Ishikawa (cell line): ENCODE results near the gene HOXA3.

Experiments
- CEBPB ChIP-seq: IDR thresholded peaks from 2 replicates; pipeline ENCODE4 v1.6.1; 2012
- CREB1 ChIP-seq: IDR thresholded peaks from 2 replicates; pipeline ENCODE4 v1.6.1; 2012; ENCODE audit warnings: low read depth
- EGR1 ChIP-seq: IDR thresholded peaks from 2 replicates; pipeline ENCODE4 v1.6.1; 2012
- EP300 ChIP-seq: IDR thresholded peaks from 2 replicates; pipeline ENCODE4 v1.6.1; 2012; ENCODE audit warnings: borderline replicate concordance
- FOXM1 ChIP-seq: IDR thresholded peaks from 2 replicates; pipeline ENCODE4 v1.6.1; 2012; ENCODE audit warnings: low read depth, borderline replicate concordance
- MAX ChIP-seq: IDR thresholded peaks from 2 replicates; pipeline ENCODE4 v1.6.1; 2012
- NFIC ChIP-seq: IDR thresholded peaks from 2 replicates; pipeline ENCODE4 v1.6.1; 2012
- RAD21 ChIP-seq: IDR thresholded peaks from 2 replicates; pipeline ENCODE4 v1.6.1; 2012; ENCODE audit warnings: low read depth
- REST ChIP-seq: IDR thresholded peaks from 2 replicates; pipeline ENCODE4 v1.6.1; 2012; ENCODE audit warnings: low read depth, mild to moderate bottlenecking
- TAF1 ChIP-seq: IDR thresholded peaks from 2 replicates; pipeline ENCODE4 v1.6.1; 2012; ENCODE audit warnings: low read depth, mild to moderate bottlenecking
- TCF12 ChIP-seq: IDR thresholded peaks from 2 replicates; pipeline ENCODE4 v1.6.1; 2012; ENCODE audit warnings: low read depth
- TEAD4 ChIP-seq: IDR thresholded peaks from 2 replicates; pipeline ENCODE4 v1.6.1; 2012
- USF1 ChIP-seq: IDR thresholded peaks from 2 replicates; pipeline ENCODE4 v1.6.1; 2012
- YY1 ChIP-seq: IDR thresholded peaks from 2 replicates; pipeline ENCODE4 v1.6.1; 2012; ENCODE audit warnings: low read depth
- ZBTB7A ChIP-seq: IDR thresholded peaks from 2 replicates; pipeline ENCODE4 v1.6.1; 2012; ENCODE audit warnings: low read depth

Gene HOXA3

GRCh38 chr7:27065709-27066108 lies 86.7 kb downstream of the HOXA3 start:
- TF ChIP-seq USF1 = peak; percentile 38; the same call in 1 of the 2 replicates
- no peak for TF ChIP-seq TAF1

GRCh38 chr7:27064661-27065060 lies 87.7 kb downstream of the HOXA3 start:
- no peak for TF ChIP-seq EGR1
- TF ChIP-seq TEAD4 = no peak
- TF ChIP-seq TAF1 = no peak
- TF ChIP-seq NFIC = no peak
- TF ChIP-seq EP300 = no peak
- TF ChIP-seq FOXM1 = no peak
- TF ChIP-seq USF1 = no peak
- TF ChIP-seq YY1 = no peak
- no peak for TF ChIP-seq CREB1
- no peak for TF ChIP-seq CEBPB
- TF ChIP-seq RAD21 = no peak
- no peak for TF ChIP-seq TCF12
- no peak for TF ChIP-seq MAX
- TF ChIP-seq ZBTB7A = no peak
- TF ChIP-seq REST = no peak

- no peak for TF ChIP-seq USF1
Measured at GRCh38 chr7:27064159-27064558, 88.2 kb downstream of the HOXA3 start.

- TF ChIP-seq NFIC = no peak
- TF ChIP-seq TEAD4 = no peak
- TF ChIP-seq CEBPB = no peak
- no peak for TF ChIP-seq TCF12
- no peak for TF ChIP-seq FOXM1
- no peak for TF ChIP-seq TAF1
- TF ChIP-seq YY1 = no peak
- no peak for TF ChIP-seq USF1
- TF ChIP-seq RAD21 = no peak
- TF ChIP-seq MAX = no peak
- no peak for TF ChIP-seq ZBTB7A
- no peak for TF ChIP-seq EGR1
Measured at GRCh38 chr7:27062946-27063345, 89.4 kb downstream of the HOXA3 start.
